AG20443 (cell line): Measurements from ENCODE around the gene C21orf58.

Experiments
- DNase-seq: peaks from one replicate; pipeline ENCODE4 v3.0.0; 2012; ENCODE audit warnings: low spot score, mixed read lengths

The C21orf58 gene

DNA sequence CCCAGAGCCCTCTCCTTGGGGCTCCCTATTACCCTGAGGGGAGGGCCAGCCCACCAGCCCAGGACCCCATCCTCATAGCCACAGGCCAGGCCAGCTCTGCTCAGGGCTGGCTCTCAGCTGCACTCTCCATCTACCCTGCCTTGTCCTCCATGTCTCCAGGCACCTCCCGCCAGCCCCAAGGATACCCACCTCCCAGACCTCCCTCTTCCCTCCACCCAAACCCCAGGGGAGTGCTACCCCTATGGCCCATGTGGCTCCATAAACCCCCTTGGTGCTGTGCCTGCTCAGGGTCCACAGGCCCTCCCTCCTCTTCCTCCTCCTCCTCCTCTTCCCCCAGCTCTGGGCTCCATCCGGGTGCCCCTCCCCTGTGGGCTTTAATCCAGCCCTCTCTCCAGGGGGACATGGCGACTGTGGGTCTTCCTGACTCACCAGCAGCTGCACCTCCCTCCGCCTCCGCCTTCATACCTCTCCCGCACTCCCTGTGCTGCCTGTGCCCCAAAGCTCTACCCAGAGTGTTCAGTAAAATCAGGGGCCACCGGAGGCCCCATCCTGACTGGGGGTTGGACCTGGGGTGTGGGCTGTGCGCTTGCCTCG lies 28.4 kb downstream of the C21orf58 start:
- no peak for DNase-seq

- DNase-seq = peak; percentile 65
Measured at GRCh38 chr21:46294647-46295176, 29.0 kb downstream of the C21orf58 start.

GRCh38 chr21:46291561-46291960 lies 32.1 kb downstream of the C21orf58 start:
- no peak for DNase-seq

- DNase-seq = no peak
Measured at GRCh38 chr21:46289655-46290179, 34.0 kb downstream of the C21orf58 start.

DNA sequence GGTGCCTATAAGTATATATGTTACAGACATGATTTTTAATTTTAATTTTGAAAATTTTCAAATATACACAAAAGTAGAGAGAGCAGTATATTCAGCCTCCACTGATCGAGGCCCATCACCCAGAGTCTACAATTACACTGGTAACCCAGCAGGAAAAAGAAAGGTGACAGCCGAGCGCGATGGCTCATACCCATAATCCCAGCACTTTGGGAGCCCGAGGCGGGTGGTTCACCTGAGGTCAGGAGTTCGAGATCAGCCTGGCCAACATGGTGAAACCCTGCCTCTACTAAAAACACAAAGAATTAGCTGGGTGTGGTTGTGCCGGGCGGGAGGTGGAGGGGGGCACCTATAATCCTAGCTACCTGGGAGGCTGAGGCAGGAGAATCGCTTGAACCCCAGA lies 36.1 kb downstream of the C21orf58 start:
- no peak for DNase-seq

- DNase-seq = peak; percentile 40
Measured at GRCh38 chr21:46286648-46287002, 37.0 kb downstream of the C21orf58 start.

DNA sequence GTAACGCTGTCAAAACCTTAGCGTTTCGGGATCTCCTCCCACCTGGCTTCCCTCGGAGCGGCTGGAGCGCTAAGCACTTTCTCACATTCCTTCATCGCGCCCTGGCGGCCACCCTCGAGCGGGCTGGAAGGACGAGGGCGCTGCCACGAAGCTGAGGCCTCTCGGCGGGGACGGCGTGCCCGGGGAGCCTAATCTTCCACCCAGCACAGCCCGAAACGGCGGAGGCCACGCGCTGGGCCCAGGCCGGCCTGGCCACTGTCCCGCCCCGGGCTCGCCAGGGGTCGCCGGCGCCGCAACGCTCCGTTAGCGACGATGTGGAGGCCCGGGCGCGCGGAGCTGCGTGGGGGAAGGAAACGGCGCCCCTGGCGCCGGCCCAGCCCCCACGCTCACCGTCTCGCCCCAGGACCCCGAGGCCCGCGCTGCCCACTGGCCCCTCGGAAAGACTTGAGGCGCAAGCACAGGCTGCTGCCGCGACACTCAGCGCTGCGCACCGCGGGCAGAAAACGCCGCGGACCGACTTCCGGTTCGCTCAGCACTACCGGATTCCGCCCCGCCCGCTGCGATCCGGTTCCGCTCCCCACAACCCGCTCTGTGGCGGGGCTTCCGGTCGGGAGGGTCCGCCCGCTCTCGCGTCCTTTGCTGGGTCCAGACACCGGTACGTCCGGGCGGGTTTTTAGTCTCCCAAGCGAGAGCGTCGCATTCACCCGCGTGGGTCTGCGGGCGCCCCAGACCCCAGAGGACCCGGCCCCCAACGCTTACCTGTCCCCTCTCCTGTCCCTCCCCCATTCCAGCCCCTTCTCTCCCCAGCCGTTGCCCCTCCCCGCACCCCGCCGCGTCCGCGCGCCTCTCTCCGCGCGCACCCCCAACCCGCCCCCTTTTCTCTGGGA lies 37.7 kb downstream of the C21orf58 start, which contains the start of gene YBEY:
Gene YBEY, plus strand, starts transcription at position 582 of the 887 bp plus-strand sequence. CDS start 572 bp downstream, outside the sequence.
- DNase-seq = peak; percentile 97

GRCh38 chr21:46285206-46285661 lies 38.4 kb downstream of the C21orf58 start, which contains the start of gene MCM3AP:
TSS of gene MCM3AP (minus strand) at chr21:46285611. CDS start at chr21:46285286, 325 bp downstream.
- DNase-seq = no peak

DNA sequence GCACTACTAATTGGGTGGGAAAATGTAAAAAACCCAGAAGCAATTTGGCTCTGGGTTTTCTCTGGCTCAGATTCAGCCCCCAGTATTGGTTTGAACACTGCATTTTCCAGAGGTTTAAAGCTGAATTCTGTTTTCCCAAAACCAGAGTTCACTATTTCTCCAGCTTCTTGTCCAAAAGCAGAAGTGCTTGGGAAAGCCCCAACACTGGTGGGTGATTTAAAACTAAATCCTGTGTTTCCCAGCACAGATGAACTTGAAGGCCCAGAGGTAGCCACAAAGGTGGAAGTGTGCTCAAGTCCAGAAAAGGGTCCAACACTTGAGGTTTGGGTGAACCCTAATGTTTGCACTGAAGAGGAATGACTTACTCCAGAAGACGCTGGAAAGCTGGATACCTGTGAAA lies 38.9 kb downstream of the C21orf58 start:
- DNase-seq = no peak

GRCh38 chr21:46284077-46284644 lies 39.5 kb downstream of the C21orf58 start:
- DNase-seq = no peak

- no peak for DNase-seq
Measured at GRCh38 chr21:46274797-46275390, 48.8 kb downstream of the C21orf58 start.

- no peak for DNase-seq
Measured at GRCh38 chr21:46273341-46273740, 50.3 kb downstream of the C21orf58 start.

DNA sequence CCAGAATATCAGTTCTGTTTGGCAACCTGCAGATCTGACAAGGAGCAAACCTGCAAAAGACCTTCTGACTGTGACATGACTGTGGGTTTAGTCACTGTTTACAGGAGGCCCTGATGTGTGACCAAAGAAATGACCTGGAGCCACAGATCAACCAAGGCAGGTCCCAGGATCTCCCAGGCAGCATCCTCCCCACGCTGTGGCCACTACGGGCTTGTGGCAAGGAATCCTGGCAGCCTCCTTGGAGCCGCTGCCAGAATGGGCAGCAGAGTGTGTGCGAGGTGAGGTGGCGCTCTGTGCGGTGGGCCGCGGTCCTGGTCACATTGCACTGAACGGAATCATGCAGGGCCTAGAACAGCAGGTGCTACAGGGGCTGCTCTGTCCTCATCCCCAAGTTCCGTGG lies 54.2 kb downstream of the C21orf58 start:
- DNase-seq = no peak

DNA sequence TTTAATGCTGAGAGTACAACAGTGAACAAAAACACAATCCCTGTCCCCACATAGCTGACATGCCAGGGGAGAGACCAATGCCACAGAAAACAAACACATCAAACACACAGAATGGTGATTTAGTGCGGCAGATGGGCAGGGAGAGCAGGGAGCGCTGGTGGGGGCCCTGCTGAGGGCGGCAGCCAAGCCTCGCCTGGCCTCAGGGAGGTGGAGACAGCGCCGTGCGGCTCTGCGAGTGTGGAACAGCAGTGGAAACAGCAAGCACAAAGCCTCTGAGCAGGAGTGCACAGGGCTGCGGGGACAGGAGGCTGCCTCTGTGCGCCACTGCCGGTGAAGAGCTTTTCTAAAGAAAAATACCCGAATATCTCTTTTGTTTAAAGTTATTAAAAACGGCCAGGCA lies 55.3 kb downstream of the C21orf58 start:
- no peak for DNase-seq

DNA sequence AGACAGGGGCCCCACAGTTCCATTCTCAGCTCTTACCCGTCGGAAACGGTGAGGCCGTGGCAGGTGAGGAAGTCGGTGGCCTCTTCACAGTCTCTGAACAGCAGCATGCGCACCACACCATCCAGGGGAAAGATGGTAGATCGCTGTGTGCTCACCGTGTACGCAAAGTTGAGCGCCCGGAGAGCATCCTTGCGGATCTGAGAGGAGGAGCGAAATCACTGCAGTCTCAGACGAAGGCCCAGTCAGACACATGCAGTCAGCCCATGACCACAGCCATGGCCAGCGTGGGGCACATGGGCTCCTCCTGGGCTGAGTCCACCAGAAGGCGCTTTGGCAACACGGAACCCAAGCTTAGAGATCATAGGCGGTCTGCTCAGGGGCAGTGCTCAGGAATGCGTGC lies 56.7 kb downstream of the C21orf58 start:
- no peak for DNase-seq

GRCh38 chr21:46265736-46266525 lies 57.7 kb downstream of the C21orf58 start:
- no peak for DNase-seq

GRCh38 chr21:46264690-46265144 lies 59.0 kb downstream of the C21orf58 start:
- DNase-seq = no peak

- peak; percentile 5 for DNase-seq
Measured at GRCh38 chr21:46264046-46264689, 59.5 kb downstream of the C21orf58 start.

DNA sequence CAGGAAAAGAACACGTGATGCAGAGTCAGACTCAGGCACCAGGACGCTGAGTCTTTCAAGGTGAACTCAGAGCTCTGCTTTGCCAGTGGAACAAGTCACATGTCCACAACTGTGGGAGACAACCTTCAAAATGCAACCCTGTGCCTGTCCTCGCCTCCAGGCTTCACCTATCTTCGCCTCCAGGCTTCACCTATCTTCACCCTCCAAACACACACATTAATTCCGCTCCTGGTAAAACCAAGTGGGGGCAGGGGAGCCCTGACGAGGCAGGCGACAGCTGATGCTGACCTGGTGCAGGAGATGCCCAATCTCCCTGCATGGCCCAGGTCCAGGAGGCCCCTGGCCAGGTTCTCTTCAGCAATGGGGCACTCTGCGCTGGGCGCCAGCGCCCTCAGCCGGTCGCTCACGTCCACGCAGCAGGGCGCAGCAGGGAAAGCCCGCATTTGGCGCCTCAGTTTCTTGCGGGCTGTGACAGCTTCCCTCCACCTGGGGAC lies 67.1 kb downstream of the C21orf58 start:
- DNase-seq = no peak

DNA sequence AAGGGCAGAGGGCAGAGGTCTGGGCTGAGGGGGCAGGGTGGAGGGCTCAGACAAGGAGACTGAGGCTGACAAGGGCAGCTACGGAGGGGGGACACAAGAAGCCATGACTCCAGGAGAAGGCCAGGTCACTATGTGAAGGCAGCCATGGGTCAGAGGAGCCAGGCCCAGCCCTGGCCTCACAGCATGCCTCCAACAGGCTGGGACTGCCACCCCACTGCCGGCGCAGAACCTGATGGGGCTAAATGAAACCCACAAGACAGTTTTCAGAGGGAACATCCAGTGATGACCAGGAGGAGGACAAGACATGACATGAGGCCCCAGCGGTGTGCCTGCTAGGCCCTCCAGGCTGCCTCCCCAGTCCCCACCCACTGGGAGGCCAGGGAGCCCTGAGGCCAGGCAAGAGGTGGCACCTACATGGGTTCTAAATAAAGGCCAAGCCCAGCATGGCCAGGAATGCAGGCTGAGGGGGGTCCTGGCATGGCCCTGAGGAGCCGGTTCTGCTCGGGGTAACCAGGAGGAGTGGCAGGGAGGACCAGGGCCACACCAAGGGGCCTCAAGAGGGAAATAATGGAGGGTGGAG lies 67.8 kb downstream of the C21orf58 start:
- DNase-seq = no peak
